ENCODE measurements around the gene FGF8.

Gene FGF8

DNA sequence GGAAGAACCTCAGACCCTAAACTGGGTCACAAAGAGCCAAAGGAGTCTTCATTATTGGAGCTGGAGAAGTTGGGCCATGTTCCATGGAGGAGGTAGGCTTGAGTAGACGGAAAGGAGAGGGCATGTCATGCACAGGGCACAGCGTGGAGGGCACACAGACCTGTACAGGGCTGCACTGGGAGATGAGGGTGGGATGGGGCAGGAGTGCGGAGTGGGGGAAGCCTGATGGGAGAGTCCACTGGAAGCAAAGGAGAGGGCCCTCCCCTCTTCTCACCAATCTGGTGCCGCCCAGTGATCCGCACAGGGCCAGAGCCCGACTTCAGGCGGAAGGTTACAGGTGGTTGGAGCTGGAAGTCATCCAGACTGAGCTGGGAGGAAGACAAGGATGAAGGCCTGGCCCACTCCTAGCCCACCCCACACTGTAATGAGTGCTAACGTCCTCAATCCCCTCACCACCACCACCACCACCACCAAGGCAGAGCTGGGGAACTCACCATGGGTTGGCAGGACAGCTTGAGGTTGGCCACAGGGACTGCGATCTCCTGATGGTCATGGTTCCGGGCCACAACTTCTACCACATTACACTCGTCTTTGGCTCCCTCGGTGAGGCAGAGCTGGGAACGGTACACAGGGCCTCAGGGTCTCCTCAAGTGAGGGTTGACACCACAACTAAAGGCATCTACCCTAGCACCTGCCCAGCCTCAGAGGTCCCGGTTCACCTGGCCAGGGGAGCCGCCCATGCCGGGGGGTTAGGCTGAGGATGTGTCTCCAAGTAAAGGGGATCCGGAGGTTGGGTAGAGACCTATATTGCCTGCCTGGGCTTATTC, 6.3 kb upstream of the FGF8 start:
- no peak for DNase-seq (ENCODE audit: low read depth)

DNA sequence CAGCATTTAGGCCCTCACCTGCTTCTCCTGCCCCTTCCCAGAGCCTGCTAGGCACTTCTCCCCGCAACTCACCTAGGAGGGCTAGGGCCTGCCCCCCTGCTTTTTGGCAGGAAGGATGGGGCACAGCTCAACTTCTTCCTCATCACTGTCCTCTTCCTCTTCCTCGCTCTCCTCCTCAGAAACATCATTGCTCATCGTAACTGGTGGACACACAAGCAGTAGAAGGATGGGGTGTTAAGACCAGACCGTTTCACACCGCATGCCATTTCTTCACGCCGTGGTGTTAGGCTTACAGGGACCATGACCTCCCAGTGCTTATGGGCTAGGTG, 5.7 kb upstream of the FGF8 start:
- DNase-seq (ENCODE audit: low read depth), result no peak

DNA sequence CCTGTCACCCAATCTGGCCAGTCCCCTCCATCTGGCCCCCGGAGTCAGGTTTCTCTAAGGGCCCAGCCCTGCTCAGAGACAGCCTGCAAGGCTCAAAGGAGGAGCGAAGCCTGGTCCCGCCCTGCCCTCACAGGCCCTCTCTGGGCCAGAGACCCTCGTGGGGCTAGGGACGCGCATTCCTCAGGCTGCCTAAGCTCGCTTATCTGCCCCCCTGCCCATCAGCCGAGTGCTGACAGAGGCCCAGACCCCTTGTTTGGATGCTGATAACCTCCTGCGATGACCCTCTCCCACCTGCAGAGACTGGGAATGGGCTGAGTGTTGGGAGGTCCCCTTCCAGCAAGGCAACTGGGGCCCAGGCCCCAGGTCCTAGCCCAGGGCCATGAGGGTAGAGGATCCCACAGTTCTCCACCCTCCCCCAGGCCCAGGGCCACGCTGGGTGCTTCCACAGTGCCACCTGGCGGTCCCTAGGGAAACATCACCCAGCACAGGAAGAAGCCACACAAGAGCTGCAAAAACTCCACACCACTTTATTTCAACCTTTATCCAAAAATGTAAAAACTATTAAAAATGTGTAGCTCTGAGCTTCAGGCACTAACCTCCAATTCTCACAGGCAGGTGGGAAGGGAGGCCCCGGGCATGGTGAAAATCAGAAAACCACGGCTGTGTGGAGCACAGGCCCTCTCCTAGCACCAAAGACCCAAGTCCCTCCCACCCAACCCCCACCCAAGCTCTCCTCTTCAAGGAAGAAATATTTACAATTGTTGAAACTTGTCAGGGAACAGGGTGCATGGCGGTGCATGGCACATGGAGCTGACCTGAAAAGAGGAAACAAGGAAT, 5.1 kb upstream of the FGF8 start:
- peak; percentile 49 for DNase-seq (ENCODE audit: low read depth)

DNA sequence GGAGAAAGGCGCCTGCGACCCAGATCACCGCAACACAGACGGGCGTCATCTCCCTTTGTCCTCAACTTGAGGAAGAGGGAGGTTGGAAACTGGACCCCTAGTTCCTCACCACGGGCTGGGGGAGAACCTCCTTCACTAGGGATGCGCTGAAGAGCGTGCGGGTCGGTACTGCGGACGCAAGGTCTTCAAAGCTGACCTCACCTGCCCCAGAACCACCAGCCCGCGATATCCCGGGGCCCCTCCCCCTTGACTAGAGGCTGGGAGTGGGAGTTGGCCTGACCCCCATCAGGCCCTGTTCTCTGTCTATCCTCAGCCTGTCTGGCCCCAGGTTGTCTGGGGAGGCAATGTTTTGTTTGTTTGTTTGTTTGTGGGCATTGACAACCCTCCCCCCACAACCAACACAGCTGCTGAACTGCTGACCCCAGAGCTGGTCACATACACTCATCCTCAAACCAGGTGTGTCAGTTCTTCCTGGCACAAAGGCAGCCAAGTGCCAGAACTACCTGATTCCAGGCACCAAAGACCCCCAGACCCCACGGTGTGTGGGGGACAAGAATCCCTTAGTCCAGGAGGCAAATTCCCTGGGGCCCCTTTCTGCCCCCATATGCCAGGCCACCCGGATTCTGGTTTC, 4.4 kb upstream of the FGF8 start:
- DNase-seq (ENCODE audit: low read depth), result no peak

DNA sequence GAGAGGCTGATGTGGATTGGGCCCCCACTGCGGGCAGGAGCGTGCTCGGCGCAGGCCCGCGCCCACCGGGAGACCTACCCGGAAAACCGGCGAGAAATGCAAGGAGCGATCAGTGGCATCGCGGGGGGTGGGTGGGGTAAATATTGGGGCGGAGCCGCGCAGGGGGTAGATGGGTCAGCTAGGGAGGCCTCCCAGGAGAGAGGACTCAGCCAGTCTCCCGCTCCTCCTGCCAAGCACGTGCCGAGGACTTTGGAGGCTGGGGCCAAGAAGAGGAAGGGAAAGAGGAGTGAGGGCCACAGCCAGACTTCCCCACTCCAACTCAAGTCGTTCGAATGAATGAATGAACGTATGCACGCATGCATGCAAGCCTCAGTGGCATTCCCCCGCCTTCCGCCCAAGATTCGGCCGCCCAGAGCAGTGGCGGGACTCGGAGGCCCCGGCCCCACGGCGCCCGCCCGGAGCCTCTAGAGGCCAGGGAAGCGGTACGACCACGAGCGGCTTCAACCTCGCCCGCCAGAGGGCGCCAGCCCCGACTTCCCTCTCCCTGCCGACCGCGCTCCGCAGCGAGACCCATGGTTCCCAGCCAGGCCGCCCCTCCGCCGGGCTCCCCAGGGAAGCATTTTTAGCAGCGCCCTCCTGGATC, 3.8 kb upstream of the FGF8 start:
- peak; percentile 65 for DNase-seq (ENCODE audit: low read depth)

DNA sequence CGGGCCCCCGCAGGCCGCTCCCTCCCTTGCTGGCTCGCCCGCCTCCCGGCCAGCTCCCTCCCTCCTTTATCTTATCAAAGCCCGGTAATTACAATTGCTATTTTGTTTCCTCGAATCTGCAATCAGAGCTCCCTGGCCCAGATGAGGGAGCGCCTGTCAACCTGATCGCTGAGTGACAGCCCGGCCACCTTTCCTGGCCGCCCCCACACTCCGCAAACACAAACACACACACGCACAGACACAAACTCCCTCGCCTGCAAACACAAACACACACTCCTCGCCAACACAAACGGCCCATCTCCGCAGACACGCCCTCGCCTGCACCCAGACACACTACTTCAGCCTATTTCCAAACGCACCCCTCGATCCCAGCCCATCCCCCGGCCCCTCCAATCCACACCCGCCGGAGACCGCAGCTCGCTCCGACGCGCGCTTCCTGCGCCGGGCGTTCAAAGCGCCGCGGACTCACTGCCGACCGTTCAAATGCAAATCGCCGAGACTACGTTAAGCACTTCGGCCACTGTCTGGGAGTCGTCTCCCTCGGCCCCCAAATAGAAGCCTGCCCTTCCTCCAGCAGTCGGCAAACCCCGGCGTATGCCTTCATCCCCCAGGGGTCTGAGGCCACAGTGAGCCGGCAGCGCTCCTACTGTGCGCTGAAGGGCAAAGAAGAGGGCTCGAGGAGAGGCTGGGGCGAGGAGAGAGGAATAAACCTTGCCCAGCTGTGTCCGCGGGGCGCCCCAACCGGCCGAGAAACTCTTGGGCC, 3.0 kb upstream of the FGF8 start:
- DNase-seq (ENCODE audit: low read depth), result no peak

DNA sequence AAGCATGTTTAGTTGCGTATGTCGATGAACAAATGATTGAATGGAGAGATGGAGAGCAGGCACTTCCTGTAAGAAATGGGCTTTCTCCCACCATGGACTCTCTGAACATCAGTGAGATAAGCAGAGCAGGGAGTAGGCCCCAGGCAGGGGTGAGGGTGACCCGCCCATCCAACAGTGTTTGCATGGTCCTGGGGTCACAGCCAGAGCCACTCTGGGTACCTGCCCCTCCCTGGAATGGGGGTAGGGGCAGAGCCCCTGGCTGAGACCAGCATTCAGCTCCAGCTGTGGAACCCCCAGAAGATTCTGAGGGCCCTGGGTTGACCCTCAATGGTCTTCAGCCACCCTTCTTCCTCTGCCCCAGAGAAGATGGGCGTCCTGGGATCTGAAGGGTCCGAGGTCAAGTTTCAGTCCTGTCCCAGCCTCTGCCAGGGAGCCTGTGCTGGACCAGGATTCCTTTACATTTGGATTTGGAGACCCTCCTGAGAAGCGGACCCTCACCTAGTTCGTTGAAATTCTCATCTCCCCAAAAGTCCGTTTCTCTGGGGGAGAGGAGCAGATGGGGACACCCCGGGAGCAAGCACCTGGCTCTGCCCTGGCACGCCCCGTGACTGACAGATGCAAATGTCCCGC, 2.4 kb upstream of the FGF8 start:
- DNase-seq (ENCODE audit: low read depth), result no peak

DNA sequence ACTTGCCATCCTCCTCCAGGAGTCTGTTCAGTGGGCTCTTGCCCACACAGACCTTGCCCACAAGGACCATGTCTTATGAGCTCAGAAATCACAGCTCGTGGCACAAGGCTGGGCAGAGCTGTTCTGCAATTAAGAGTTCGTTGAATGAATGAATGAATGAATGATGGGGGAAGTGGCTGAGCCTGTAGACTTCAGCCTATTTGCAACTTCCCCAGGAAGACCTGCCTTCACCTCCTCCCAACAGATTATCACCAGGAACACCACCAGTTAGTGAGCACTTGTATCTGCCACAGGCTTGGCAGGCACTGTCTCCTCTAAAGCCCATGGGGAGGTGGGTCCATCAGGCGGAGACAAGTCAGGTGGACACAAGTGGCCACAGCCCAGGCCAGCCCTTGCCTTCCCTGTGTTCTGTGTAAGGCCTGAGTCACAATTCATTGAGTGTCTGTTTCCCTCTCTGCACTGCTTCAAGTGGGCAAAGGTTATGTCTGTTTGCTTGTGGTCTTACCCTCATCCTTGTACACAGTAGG, 1.8 kb upstream of the FGF8 start:
- DNase-seq (ENCODE audit: low read depth), result no peak

DNA sequence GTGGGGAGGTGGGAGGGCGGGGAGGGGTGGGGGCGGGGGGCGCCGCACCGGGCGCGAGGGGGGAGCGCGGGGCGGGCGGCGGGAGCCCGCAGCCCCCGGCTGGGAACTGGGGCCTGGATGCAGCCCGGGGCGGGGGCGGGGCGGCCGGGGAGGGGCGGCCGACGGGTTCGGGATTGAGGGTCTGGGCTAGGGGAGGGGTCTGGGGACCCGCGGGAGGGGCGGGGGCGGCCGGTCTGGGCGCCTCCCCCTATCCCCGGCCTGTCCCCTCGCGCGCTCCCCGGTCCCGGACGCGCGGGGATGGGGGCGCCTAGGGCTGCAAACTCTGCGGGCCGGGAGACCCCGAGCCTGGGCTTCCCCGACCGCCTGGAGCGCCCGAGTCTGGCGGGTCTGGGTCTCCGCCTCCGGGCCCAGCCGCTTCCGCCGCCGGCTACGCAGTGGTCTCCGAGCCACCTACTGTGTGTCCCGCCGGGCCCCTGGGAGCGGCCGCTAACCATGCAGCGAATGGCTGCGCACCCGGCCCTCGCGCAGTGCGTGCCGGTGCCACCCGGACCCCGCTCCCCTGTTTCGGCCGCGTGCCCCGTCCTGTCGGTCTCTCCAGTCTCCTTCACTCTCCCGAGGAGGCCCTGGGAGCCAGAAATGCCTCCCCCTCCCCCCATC, 375 bp upstream of the FGF8 start:
- no peak for DNase-seq (ENCODE audit: low read depth)

DNA sequence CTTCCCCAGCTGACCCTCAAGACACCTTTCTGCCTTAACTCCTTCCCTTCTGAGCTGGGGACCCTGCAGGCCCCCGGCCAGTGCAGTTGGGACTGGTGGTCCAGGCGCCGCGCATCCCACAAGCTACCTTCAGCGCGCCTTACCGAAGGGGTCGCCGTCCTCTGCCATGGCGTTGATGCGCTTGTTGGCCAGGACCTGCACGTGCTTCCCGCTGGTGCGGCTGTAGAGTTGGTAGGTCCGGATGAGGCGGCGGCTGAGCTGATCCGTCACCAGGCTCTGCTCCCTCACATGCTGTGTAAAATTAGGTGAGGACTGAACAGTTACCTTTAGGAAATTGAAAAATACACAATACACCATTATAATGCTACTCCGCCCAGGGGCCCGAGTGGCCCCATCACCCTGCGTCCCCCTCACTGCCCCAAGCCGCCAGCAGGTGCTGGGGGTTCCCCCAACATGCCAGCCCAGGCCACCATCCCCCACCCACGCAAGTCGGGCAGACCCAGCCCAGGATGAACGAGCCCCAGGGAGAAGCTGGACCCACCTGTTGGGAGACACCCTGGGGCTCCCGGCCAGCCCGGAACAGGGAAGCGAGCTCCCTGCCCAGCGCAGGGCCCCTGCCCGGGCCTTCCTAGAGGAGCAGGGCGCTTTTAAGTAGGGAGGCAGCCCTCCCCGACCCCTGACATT, 1.2 kb downstream of the FGF8 start:
- DNase-seq (ENCODE audit: low read depth), result no peak

DNA sequence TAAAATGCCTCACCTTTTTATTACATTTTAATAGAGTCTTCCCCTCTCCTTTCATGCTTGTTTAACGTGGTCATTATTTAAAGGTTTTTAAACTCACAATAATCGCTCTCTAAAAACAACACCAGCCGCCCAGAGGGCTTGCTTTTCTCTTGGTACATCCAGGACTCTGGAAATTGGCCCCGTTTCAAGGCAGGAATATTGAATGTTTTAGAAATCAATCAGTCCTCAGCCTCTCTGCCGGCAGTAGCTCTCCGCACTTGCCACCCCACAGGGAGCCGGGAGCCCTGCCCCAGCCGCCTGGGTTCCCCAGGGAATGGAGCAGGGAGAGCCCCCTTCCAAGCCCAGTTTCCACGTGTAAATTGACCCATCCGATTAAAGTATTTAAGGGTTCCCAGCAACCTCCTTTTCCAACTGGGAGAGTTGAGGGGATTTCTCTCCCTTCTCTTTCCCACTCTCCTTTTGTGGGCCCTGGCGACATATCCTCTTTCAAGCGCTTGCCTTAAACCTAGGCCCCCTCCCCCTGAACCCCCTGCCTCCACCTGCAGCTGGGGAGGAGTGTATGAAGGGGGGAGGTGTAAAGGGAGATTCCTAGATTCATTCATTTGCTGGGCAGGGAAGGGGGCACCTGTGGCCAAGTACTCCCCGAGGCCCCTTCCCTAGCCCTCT, 1.9 kb downstream of the FGF8 start:
- no peak for DNase-seq (ENCODE audit: low read depth)

DNA sequence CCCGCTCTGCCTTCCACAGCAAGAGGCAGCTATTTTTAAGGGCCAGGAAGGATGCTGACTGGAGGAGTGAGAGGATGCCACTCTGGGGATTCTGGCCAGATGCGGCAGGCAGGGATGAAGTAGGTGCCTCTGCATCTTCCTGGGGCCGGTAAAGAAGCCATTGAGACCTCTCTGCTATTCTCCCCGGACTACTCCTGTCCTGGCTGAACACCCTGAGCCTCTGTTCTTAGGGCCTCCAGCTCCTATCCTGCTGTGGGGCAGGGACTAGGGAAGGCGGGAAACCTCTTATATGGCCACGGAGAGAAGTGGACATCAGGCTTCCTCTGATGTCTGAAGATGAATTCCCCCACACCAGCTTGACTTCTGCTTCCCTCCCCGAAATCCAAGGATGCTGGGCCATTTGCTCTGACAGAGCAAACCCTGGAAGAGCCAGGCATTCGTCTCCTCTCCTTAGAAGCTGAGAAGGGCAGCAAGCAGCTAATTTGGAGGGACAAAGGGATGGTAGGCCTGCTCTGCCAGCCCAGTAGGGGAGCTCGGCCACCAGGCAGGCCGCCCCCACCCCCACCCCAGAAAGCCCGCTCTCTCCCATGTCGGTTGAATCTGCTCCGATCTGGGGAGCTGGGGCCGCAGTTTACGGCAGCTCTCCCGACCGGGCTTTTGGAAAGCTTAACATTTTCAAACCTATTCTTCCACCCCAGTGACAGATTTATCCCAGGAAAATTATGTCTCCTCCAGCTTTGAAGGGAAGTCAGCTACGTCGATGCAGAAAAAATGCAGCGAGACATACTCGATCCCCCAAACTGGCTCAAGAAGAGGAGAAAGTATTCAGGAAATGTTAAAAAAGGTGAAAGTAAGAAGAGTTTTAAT, 2.8 kb downstream of the FGF8 start:
- no peak for DNase-seq (ENCODE audit: low read depth)

DNA sequence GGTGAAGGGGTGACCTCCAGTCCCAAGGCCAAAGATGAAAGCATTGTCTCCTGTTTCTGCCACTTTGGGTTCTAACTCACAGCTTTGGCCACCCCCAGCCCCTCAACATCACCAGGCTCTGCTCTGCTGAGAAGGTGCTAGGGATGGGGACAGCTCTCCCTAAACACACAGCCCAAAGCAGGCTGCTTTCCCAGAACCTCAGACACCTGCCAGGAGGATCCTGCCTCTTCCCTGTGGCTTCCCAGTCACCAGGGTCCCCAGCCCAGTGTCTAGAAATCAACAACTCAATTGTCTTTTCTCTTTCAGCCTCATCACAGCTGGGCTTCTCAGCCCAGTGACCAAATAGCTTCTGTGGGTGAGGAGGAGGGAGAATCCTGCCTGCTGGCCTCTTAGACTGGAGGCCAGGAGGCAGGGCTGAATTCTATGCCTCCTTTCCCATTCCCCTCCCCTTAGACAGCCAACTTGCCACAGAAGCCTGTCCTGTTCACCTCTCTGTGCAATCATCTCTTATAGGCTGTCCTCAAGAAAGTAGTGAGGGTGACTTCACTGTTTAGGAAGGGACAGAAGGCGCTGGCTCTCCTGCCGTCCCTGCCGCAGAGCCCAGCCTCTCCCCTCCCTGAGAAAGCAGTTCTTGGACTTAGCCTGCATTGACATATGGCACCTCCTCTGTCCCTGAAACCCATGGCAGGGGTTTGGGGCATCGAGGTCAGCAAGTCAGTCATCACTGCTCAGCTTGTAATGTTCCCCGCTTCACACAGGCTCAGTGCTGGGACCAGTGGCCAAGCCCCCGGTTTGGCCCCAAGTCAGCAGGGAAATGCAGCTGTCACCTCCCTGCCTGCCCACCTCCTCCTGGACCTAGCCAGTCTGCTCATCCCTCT, 3.7 kb downstream of the FGF8 start:
- no peak for DNase-seq (ENCODE audit: low read depth)

DNA sequence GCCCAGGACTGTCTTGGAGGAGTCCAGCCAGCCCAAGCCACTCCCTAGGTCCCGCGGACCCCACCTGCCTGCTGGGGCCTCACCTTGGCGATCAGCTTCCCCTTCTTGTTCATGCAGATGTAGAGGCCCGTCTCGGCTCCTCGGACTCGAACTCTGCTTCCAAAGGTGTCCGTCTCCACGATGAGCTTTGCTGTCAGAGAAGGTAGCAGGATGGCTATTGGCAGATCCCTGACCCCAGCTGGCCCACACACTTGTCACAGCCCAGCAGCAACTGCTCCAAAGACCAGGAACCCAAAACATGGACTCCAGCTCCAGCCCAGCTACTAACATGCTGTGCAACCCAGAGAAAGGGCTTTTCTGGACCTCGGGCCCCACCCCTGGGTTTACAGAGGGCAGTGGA, 4.5 kb downstream of the FGF8 start:
- no peak for DNase-seq (ENCODE audit: low read depth)

DNA sequence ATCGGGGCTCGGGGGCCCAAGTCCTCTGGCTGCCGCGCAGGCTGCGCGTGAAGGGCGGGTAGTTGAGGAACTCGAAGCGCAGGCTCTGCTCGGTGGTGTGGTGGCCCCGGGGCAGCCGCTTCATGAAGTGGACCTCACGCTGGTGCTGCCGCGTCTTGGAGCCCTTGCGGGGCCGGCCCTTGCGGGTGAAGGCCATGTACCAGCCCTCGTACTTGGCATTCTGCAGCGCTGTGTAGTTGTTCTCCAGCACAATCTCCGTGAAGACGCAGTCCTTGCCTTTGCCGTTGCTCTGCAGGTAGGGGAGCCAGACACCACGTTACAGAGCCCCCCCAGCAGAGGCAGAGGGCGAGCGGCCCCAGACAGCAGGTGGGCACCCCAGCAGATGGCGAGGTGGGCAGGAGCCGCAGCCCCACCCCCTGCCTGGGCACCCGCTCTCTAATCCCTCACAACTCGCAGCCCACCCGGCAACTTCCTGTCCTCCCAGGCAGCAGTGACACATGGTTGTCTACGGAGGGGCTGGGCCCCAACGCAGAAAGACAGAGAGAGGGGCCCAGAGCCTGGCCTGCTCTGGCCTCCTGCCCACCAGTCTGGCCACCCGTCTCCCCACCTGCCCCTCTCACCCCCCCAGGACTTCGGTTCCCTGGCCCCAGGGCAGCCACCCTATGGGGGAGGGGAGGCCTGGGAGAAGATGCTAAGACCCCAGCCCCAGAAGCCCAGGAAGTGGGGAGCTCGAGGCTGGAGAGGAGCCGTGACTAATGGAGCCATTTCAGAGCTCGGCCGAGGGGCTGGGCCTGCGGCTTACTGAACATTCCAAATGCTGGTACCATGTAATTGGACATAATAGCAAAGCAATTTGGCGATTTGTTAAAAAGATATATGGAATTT, 5.3 kb downstream of the FGF8 start:
- no peak for DNase-seq (ENCODE audit: low read depth)

DNA sequence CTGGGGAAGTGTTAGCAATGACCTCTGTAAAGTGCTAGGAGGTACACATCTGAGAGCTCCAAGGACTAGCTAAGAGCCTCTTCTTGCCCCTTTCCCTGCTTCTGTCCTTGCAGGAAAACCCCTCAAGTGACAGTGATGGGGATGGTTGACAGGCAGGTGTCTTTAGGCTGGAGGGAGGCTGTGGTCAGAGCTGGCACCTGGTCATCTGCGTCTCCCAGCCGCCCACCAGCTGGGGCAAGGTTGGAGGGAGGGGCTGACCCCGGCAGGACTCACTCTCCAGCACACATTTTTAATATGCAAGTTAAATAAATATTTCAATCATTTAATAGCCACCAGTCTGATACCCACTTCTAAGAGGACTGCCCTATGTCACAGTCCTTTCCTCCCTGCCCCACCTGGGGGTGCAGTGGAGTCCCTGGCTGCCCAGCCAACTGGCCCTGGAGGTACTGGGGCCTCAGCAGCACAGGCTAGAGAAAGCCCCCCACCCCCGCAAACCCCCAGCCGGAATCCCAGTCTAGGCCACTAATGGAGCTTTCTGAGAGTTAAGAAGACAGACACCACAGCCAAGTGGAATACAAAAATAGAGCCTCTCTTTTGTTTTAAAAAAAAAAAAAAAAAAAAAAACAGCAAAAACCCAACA, 6.3 kb downstream of the FGF8 start:
- no peak for DNase-seq (ENCODE audit: low read depth)
